ENCODE measurements around the gene ATG7. TPM values are rescaled to one million over a fixed set of nuclear protein-coding genes. Genes with fewer than 3 reads are reported as not detected.

The ATG7 gene
- total RNA-seq, 1 donor from 2014 or later = 48.5 TPM

DNA sequence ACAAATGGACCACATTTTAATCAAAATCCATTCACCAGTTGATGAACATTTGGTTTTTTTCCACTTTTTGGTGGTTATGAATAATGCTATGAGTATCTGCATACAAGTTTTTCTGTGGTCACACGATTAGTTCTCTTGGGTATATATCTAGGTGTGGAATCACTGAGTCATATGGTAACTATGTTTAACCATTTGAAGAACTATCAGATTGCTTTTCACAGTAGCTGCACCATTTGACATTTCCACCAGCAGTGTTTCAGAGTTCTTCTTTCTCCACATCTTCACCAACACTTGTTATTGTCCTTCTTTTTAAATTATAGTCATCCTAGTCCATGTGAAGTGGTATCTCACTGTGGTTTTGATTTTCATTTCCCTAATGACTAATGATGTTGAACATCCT lies 33.3 kb upstream of the ATG7 start:
- H3K27ac ChIP-seq = no peak overlapping the region
- DNase-seq (ENCODE audit: low spot score in 2 of 2) = no peak
- H3K4me1 ChIP-seq = no peaks in the 10 kb centered on the region
- H3K4me3 ChIP-seq = no peak overlapping the region
- H3K36me3 ChIP-seq = peaks cover 0 to 4% of the 10 kb centered on the region in 2 donors
- H3K27me3 ChIP-seq = no peaks in the 10 kb centered on the region
- intact Hi-C loops (cut with DNase I) = no loop called here
- no peaks in the 10 kb centered on the region for H3K9me3 ChIP-seq
- TF ChIP-seq, protein P1, sequence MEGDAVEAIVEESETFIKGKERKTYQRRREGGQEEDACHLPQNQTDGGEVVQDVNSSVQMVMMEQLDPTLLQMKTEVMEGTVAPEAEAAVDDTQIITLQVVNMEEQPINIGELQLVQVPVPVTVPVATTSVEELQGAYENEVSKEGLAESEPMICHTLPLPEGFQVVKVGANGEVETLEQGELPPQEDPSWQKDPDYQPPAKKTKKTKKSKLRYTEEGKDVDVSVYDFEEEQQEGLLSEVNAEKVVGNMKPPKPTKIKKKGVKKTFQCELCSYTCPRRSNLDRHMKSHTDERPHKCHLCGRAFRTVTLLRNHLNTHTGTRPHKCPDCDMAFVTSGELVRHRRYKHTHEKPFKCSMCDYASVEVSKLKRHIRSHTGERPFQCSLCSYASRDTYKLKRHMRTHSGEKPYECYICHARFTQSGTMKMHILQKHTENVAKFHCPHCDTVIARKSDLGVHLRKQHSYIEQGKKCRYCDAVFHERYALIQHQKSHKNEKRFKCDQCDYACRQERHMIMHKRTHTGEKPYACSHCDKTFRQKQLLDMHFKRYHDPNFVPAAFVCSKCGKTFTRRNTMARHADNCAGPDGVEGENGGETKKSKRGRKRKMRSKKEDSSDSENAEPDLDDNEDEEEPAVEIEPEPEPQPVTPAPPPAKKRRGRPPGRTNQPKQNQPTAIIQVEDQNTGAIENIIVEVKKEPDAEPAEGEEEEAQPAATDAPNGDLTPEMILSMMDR (IDR thresholded peaks at IDR 0.05) = no peak

DNA sequence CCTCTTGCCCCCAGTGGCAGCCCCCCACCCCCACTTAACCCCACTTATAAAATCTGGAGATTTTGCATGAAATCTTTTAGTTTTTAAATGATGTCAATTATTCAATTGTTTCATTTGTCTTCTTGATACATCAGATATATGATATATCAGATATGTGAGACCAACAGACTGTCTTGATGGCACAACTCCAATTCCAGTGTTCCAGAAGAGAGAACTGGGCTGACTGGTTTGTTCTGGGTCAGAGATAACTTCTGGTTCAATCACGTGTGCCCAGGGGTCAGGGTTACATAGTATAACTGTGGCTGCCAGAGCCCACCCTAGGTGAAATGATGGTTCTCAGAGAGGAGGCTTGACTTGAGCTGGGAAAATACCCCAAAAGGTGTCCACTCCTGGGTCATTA lies 32.4 kb upstream of the ATG7 start:
- no peak overlapping the region for H3K4me3 ChIP-seq
- H3K4me1 ChIP-seq = no peaks in the 10 kb centered on the region
- no peak for DNase-seq (ENCODE audit: low spot score in 2 of 2)
- H3K36me3 ChIP-seq = peaks cover 0 to 4% of the 10 kb centered on the region in 2 donors
- TF ChIP-seq, protein P1 (IDR thresholded peaks at IDR 0.05) = no peak
- intact Hi-C loops (cut with DNase I) = no loop called here
- no peak overlapping the region for H3K27ac ChIP-seq
- no peaks in the 10 kb centered on the region for H3K27me3 ChIP-seq
- H3K9me3 ChIP-seq = no peaks in the 10 kb centered on the region

DNA sequence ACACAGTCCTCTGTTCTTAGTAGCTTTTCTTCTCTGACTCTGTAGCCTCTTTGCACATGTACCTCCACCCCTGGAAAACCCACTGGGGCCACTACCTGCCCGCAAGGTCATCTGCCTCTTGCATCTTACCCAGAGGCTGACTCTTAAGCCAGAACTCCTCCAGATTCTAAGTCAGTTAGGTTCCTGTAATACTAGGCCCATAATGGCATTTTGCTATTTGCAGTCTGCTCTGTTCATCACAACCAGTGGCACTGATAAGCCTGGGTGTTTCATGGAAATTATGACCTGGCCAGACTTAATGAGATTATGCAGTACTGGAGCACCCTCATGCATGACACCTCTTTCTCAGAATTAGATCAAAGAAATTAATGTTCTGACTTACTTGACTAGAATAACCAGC lies 31.7 kb upstream of the ATG7 start:
- H3K4me1 ChIP-seq = no peaks in the 10 kb centered on the region
- no peak overlapping the region for H3K27ac ChIP-seq
- H3K9me3 ChIP-seq = no peaks in the 10 kb centered on the region
- H3K36me3 ChIP-seq = peaks cover 0 to 2% of the 10 kb centered on the region in 2 donors
- no peak overlapping the region for H3K4me3 ChIP-seq
- intact Hi-C loops (cut with DNase I) = no loop called here
- H3K27me3 ChIP-seq = no peaks in the 10 kb centered on the region
- TF ChIP-seq, protein P1 (IDR thresholded peaks at IDR 0.05) = no peak
- no peak for DNase-seq (ENCODE audit: low spot score in 2 of 2)

DNA sequence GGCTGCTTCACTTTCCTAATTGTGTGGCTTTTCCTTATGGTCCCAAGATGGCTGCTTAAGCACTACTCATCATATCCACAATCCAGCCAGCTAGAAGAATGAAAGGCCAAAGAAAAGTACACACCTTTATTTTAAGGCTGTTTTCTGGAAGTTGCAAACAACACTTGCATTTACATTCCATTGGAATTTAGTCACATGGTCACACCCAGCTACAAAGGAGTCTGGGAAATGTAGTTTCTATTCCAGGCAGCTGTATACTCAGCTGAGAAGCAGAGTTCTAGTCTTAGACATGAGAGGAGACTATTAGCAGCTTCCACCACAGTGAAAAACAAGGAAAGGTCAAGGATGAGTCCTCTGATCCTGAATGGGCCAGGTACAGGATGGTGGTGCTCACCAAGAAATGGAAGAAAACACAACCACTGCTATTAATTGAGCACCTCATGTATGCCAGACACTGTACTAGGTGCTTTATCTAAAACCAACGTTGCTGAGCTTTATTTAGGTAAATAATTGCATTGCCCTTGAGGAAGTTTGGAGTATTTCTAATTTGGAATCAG lies 28.0 kb upstream of the ATG7 start:
- intact Hi-C loops (cut with DNase I) = no loop called here
- Histone ChIP-seq H3K4me1 (peaks cover 0 to 3% of the 10 kb centered on the region in 2 donors), H3K9me3 (no peaks in the 10 kb centered on the region), H3K27ac (no peak overlapping the region), H3K4me3 (no peak overlapping the region), H3K36me3 (no peaks in the 10 kb centered on the region), H3K27me3 (no peaks in the 10 kb centered on the region)
- DNase-seq (ENCODE audit: low spot score in 2 of 2) = no peak
- TF ChIP-seq, protein P1 (IDR thresholded peaks at IDR 0.05) = no peak

DNA sequence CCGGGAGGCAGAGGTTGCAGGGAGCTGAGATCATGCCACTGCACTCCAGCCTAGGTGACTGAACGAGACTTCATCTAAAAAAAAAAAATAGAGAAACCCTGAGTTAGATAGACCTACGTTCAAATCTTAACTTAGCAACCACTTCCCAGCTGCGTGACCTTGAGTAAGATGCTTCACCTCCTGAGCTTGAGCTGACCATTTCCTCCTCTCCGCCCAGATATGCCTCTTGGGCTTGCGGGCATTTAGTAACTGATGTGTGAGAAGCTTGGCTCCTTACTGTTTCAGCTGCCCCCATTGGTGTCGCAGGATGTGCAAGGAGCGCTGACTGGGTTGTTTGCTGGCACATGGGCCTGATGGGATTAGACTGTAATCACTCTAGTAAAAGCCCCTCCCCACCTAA lies 26.9 kb upstream of the ATG7 start:
- H3K27ac ChIP-seq = no peak overlapping the region
- DNase-seq (ENCODE audit: low spot score in 2 of 2) = no peak
- no peaks in the 10 kb centered on the region for H3K36me3 ChIP-seq
- no peaks in the 10 kb centered on the region for H3K9me3 ChIP-seq
- H3K27me3 ChIP-seq = no peaks in the 10 kb centered on the region
- H3K4me1 ChIP-seq = peaks cover 0 to 3% of the 10 kb centered on the region in 2 donors
- H3K4me3 ChIP-seq = no peak overlapping the region
- intact Hi-C loops (cut with DNase I) = no loop called here
- TF ChIP-seq, protein P1 (IDR thresholded peaks at IDR 0.05) = no peak

Measured in ascending aorta (tissue), 2 donors.